B cell (primary cell): ENCODE results near the gene PHACTR3. TPM values are rescaled to one million over a fixed set of nuclear protein-coding genes. Genes with fewer than 3 reads are reported as not detected.
A peak's percentile ranks its signal among the peaks of the same experiment; 100 is the strongest.

Experiments
- ATAC-seq: fragments of 200-7000 bp; cut with Tn5 transposase; one replicate; pipeline ENCODE4 v1.10.0; 2021; ENCODE audit warnings: low read depth, mild to moderate bottlenecking, moderate number of reproducible peaks, moderate library complexity
- CTCF ChIA-PET: fragments of 350-600 bp; sonication (Branson Sonifier 250); formaldehyde crosslinking; loops from one replicate; lab custom pipeline; 2021; ENCODE audit warnings: antibody characterized with exemption, inconsistent platforms; lab: Charles Lee
- POLR2A ChIA-PET: fragments of 350-600 bp; sonication (Branson Sonifier 250); formaldehyde crosslinking; loops from one replicate; lab custom pipeline; 2021; ENCODE audit warnings: antibody characterized with exemption; lab: Charles Lee
- DNase-seq: peaks from one replicate; pipeline ENCODE4 v3.0.0; 2013
- H2AFZ ChIP-seq: 2 replicates; pipeline ENCODE4 v1.6.1; 2012; ENCODE audit warnings: mild to moderate bottlenecking, low read depth, low read length; ENCODE audit not compliant: insufficient read depth, poor library complexity, severe bottlenecking
- H3K27ac ChIP-seq, 2 donors: 1 replicate in 1 of 2; 2 replicates in 1 of 2; pipeline ENCODE4 v1.5.1; 2012 to 2013; ENCODE audit warnings: low read length in 2 of 2, mild to moderate bottlenecking in 2 of 2, moderate library complexity in 1 of 2
- H3K27me3 ChIP-seq, 4 experiments: fragments of 200-600 bp in 1 of 4; sonication (generic) in 1 of 4; replicated peaks in 1 of 4; 1 replicate in 2 of 4; 2 replicates in 2 of 4; pipeline versions ENCODE4 v1.6.1 to v1.7.0; 2013 to 2016; ENCODE audit warnings: low read length in 3 of 4, mild to moderate bottlenecking in 2 of 4, mixed read lengths in 1 of 4, moderate library complexity in 1 of 4; ENCODE audit not compliant: insufficient read depth in 4 of 4, control insufficient read depth in 3 of 4; ENCODE audit errors: control extremely low read depth in 1 of 4
- H3K36me3 ChIP-seq, 2 experiments: replicated peaks in 1 of 2; 1 replicate in 1 of 2; 2 replicates in 1 of 2; pipeline versions ENCODE4 v1.6.1 to v1.7.1; 2013; ENCODE audit warnings: low read length in 1 of 2; ENCODE audit not compliant: insufficient read depth in 2 of 2, control insufficient read depth in 1 of 2; ENCODE audit errors: control extremely low read depth in 1 of 2, extremely low read depth in 1 of 2
- H3K4me1 ChIP-seq, 2 donors: fragments of 200-600 bp in 1 of 2; sonication (generic) in 1 of 2; 1 replicate in 1 of 2; 2 replicates in 1 of 2; pipeline versions ENCODE4 v1.5.1 to v1.6.1; 2013 to 2017; ENCODE audit warnings: low read length in 2 of 2; ENCODE audit not compliant: control insufficient read depth in 2 of 2, insufficient read depth in 2 of 2
- H3K4me2 ChIP-seq: replicated peaks from 2 replicates; pipeline ENCODE3; 2012; ENCODE audit warnings: mild to moderate bottlenecking, low read depth, low read length; ENCODE audit not compliant: poor library complexity, severe bottlenecking
- H3K4me3 ChIP-seq, 5 experiments: fragments of 200-600 bp in 1 of 5; sonication (generic) in 1 of 5; 1 replicate in 3 of 5; 2 replicates in 2 of 5; pipeline versions ENCODE4 v1.5.1 to v1.7.0; 2011 to 2016; ENCODE audit warnings: low read length in 4 of 5, mild to moderate bottlenecking in 4 of 5, low read depth in 2 of 5, control low read depth in 1 of 5, moderate library complexity in 1 of 5; ENCODE audit not compliant: insufficient read depth in 1 of 5; ENCODE audit errors: control extremely low read depth in 1 of 5, extremely low read depth in 1 of 5
- H3K79me2 ChIP-seq: fragments of 200-600 bp; sonication (generic); one replicate; pipeline ENCODE4 v1.6.0; 2016; ENCODE audit warnings: low read length; ENCODE audit not compliant: control insufficient read depth, insufficient read depth
- H3K9ac ChIP-seq: fragments of 200-600 bp; sonication (generic); 2 replicates; pipeline ENCODE4 v1.6.1; 2017; ENCODE audit warnings: mild to moderate bottlenecking, low read length, moderate library complexity
- H3K9me3 ChIP-seq, 3 donors: one replicate each; pipeline versions ENCODE4 v1.6.1 to v1.7.1; 2013; ENCODE audit warnings: low read length in 2 of 3; ENCODE audit not compliant: control insufficient read depth in 2 of 3, insufficient read depth in 1 of 3; ENCODE audit errors: control extremely low read depth in 1 of 3
- H4K20me1 ChIP-seq: 2 replicates; pipeline ENCODE4 v1.6.0; 2012; ENCODE audit warnings: mild to moderate bottlenecking, low read length; ENCODE audit not compliant: insufficient read depth, control insufficient read depth, poor library complexity, severe bottlenecking
- H3K27ac Mint-ChIP-seq: one replicate; pipeline ENCODE4 v1.8.0; 2021; ENCODE audit warnings: mixed read lengths
- H3K27me3 Mint-ChIP-seq: one replicate; pipeline ENCODE4 v1.8.0; 2021; ENCODE audit warnings: mixed read lengths
- H3K4me1 Mint-ChIP-seq: one replicate; pipeline ENCODE4 v1.8.0; 2021; ENCODE audit warnings: mixed read lengths
- H3K4me3 Mint-ChIP-seq: one replicate; pipeline ENCODE4 v1.8.0; 2021; ENCODE audit warnings: mixed read lengths
- H3K9me3 Mint-ChIP-seq: one replicate; pipeline ENCODE4 v1.8.0; 2022; ENCODE audit warnings: mixed read lengths; ENCODE audit not compliant: insufficient read depth
- EZH2 ChIP-seq: IDR thresholded peaks from 2 replicates; pipeline ENCODE4 v1.6.1; 2012; ENCODE audit warnings: borderline replicate concordance, low read depth, mild to moderate bottlenecking, moderate library complexity, low read length; ENCODE audit not compliant: insufficient read depth, poor library complexity, severe bottlenecking
- WGBS: methylation state at CpG from one replicate; pipeline ENCODE4 v1.1.5; 2013; ENCODE audit warnings: missing lambda C conversion rate; ENCODE audit not compliant: insufficient coverage; 5-methylcytosine and 5-hydroxymethylcytosine counted together
- intact Hi-C: fragments of 100-400 bp; cut with micrococcal nuclease; formaldehyde crosslinking; loops from one replicate; pipeline ENCODE4 v1.10.0; 2022
- polyA plus RNA-seq: library from polyadenylated mRNA; depleted of rRNA; stranded (reverse); fragments of >200 nt; gene quantifications from 2 replicates; pipeline ENCODE4 v1.2.3, GENCODE V29; 2012
- total RNA-seq, 2 donors: library from RNA; stranded (reverse); fragments of 120-200 nt in 1 of 2; gene quantifications; 1 replicate in 1 of 2; 2 replicates in 1 of 2; pipeline versions ENCODE4 v1.2.3 to v1.2.4, GENCODE V29; 2013 to 2022
- TF ChIP-seq, protein P1 (sequence below): fragments of 200-600 bp; IDR thresholded peaks from one replicate; pipeline ENCODE4 v1.8.0; 2022; ENCODE audit warnings: antibody characterized with exemption, mild to moderate bottlenecking

The PHACTR3 gene
- total and polyA plus RNA-seq, 2 donors (not counting 1 experiment from before 2014, with no cell fraction given): not detected

GRCh38 chr20:59764037-59764436 lies 159.7 kb downstream of the PHACTR3 start:
- TF ChIP-seq, protein P1, sequence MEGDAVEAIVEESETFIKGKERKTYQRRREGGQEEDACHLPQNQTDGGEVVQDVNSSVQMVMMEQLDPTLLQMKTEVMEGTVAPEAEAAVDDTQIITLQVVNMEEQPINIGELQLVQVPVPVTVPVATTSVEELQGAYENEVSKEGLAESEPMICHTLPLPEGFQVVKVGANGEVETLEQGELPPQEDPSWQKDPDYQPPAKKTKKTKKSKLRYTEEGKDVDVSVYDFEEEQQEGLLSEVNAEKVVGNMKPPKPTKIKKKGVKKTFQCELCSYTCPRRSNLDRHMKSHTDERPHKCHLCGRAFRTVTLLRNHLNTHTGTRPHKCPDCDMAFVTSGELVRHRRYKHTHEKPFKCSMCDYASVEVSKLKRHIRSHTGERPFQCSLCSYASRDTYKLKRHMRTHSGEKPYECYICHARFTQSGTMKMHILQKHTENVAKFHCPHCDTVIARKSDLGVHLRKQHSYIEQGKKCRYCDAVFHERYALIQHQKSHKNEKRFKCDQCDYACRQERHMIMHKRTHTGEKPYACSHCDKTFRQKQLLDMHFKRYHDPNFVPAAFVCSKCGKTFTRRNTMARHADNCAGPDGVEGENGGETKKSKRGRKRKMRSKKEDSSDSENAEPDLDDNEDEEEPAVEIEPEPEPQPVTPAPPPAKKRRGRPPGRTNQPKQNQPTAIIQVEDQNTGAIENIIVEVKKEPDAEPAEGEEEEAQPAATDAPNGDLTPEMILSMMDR: no peak
- no peak for TF ChIP-seq EZH2
- ATAC-seq (no peak), DNase-seq (no peak)
- peaks cover 0 to 9% (median 0%) of the 10 kb centered on the region in 3 donors for H3K9me3 ChIP-seq
- 79% methylated on average over 1 of the region's 2 CpGs for WGBS
- no peaks in the 10 kb centered on the region for H3K4me1 ChIP-seq
- H3K27me3 ChIP-seq: no peaks in the 10 kb centered on the region
- ChIA-PET CTCF (no interaction called here), POLR2A (no interaction called here)
- Mint-ChIP-seq H3K4me3 (no peak overlapping the region), H3K27me3 (peaks cover under 1% of the 10 kb centered on the region), H3K27ac (no peak overlapping the region), H3K4me1 (no peaks in the 10 kb centered on the region), H3K9me3 (no peaks in the 10 kb centered on the region)
- H3K9ac ChIP-seq: no peak overlapping the region
- H3K36me3 ChIP-seq: no peaks in the 10 kb centered on the region
- no peaks in the 10 kb centered on the region for H4K20me1 ChIP-seq
- H3K4me3 ChIP-seq: no peak overlapping the region
- intact Hi-C loops: no loop called here
- no peak overlapping the region for H3K27ac ChIP-seq
- H3K79me2 ChIP-seq: no peaks in the 10 kb centered on the region
- H2AFZ ChIP-seq: no peak overlapping the region
- no peak overlapping the region for H3K4me2 ChIP-seq

DNA sequence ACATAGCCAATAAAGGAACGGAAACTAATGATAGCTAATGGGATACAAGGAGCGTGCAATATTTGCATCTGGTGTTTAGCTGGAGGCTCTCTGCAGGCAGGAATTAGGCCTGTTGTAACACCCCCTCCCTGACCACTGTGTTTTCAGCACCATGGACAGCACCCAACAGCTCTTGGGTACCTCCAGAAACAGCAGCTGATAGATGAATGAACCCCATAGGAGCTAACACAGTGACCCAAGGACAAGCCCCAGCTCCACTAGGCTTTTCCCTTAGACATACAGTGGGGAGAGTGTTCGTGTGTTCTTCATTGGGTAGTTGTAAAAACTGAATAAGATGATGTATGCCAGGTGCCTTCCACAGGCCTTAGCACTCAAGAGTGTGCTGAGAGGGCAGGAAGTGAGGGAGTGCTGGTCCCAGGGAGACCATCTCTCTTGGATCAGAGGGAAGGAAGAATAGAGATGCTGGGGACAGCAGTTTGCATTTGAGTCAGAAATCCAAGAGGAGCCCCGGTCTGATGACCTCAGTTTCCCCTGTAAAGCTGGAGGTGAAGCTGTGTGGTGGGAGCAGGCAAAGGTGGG lies 161.3 kb downstream of the PHACTR3 start:
- no peaks in the 10 kb centered on the region for H3K36me3 ChIP-seq
- Mint-ChIP-seq H3K9me3 (no peaks in the 10 kb centered on the region), H3K27me3 (no peaks in the 10 kb centered on the region), H3K27ac (no peak overlapping the region), H3K4me1 (no peaks in the 10 kb centered on the region), H3K4me3 (no peak overlapping the region)
- peaks cover 0 to 9% (median 0%) of the 10 kb centered on the region in 3 donors for H3K9me3 ChIP-seq
- no peak for TF ChIP-seq EZH2
- TF ChIP-seq, protein P1: no peak
- H3K27me3 ChIP-seq: no peaks in the 10 kb centered on the region
- ChIA-PET POLR2A (no interaction called here), CTCF (interaction anchor here (1.3 kb wide), 1 partner anchor 16 kb away, joined by 3 read pairs; no protein-coding TSS in a partner anchor)
- WGBS: 64% methylated on average over 2 of the region's 4 CpGs
- no peak for ATAC-seq
- H3K4me3 ChIP-seq: no peak overlapping the region
- no peaks in the 10 kb centered on the region for H3K79me2 ChIP-seq
- H3K4me1 ChIP-seq: no peaks in the 10 kb centered on the region
- H3K9ac ChIP-seq: no peak overlapping the region
- intact Hi-C loops: no loop called here
- peak; percentile 11 for DNase-seq
- no peak overlapping the region for H3K4me2 ChIP-seq
- H3K27ac ChIP-seq: no peak overlapping the region
- no peak overlapping the region for H2AFZ ChIP-seq
- H4K20me1 ChIP-seq: no peaks in the 10 kb centered on the region
